Myocyte (in vitro differentiated cells): ENCODE results near the gene MACROH2A2. TPM values are rescaled to one million over a fixed set of nuclear protein-coding genes. Genes with fewer than 3 reads are reported as not detected.
A peak's percentile ranks its signal among the peaks of the same experiment; 100 is the strongest.
"Not testable (repeated sequence)": the region's sequence is repeated elsewhere in the genome, so short reads cannot be mapped to it uniquely, and the experiment has no call there.

Experiments
- DNase-seq: peaks from one replicate; pipeline ENCODE4 v3.0.0-alpha.2; 2012; ENCODE audit warnings: low read depth
- polyA plus RNA-seq: library from polyadenylated mRNA; unstranded; fragments of >200 nt; gene quantifications from one replicate; pipeline ENCODE4 v1.2.1, GENCODE V29; 2012; ENCODE audit warnings: missing spikeins
- total RNA-seq: library from RNA; depleted of rRNA; stranded (reverse); fragments of >200 nt; gene quantifications from 2 replicates; pipeline ENCODE4 v1.2.3, GENCODE V29; 2014

MACROH2A2 gene
- total RNA-seq: 10.5 and 11.2 TPM in 2 replicates
- polyA plus RNA-seq: 6.6 TPM

- DNase-seq: peak; percentile 69
Measured at GRCh38 chr10:70052462-70053217, at the start of gene MACROH2A2. Gene MACROH2A2, plus strand, starts transcription at chr10:70052846. Its CDS starts 22,813 bp downstream, at chr10:70075659.

DNA sequence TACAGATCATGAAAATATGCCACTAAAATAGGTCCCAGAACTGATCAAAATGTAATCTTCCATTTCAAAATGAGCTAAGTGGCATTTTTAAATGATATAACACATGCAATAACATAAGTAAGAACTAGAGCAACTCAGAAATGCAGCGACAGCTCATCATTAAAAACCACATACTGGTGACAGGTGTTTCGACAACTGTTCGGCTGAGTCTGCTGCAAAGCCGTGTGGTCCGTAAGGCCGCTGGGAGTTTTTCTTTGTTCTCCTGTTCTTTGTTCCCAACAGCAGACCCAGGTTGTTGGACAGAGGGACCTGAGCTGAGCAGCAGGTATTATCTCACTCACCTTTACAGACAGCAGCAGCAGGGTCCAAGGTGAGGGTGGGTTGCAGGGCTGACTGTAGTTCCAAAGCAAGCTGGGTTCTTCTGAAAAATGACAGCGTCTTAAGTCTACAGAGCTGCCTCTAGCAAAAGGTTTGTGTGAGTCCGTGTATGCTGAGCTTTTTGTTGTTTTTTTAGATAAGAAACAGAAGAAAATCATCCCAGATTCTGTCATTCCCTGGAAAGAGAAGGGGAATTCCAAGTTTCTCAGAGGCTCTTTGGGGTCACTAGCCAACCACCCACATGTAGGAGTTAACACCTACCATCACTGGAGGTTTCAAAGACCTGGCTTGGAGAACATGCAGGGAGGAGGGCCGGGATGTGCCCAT, 45.4 kb upstream of the MACROH2A2 start:
- peak; percentile 89 for DNase-seq

GRCh38 chr10:70031215-70031614, 21.4 kb upstream of the MACROH2A2 start:
- no peak for DNase-seq

- no peak for DNase-seq
Measured at GRCh38 chr10:70032667-70033289, 19.9 kb upstream of the MACROH2A2 start.

- peak; percentile 37 for DNase-seq
Measured at GRCh38 chr10:70034232-70034631, 18.4 kb upstream of the MACROH2A2 start.

DNA sequence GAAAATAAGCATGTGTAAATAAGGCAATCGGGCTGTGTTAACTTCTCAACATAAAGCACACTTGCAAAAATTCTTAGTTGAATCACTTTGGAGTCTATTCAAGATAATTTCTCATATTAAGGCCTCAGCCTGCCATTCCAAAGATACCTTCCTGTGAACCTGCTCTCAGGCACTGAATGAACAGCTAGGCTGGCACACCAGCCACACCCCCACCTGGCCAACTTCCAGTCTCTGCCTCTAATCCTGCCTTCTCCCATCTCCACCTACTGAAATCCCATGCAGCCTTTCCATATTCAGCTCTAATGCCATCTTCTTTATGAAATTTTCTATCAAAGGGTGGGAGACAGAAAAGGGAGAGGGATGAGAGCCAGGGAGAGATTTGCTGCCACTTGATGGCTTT, 17.1 kb upstream of the MACROH2A2 start:
- no peak for DNase-seq

GRCh38 chr10:70038923-70039322, 13.7 kb upstream of the MACROH2A2 start:
- no peak for DNase-seq

DNA sequence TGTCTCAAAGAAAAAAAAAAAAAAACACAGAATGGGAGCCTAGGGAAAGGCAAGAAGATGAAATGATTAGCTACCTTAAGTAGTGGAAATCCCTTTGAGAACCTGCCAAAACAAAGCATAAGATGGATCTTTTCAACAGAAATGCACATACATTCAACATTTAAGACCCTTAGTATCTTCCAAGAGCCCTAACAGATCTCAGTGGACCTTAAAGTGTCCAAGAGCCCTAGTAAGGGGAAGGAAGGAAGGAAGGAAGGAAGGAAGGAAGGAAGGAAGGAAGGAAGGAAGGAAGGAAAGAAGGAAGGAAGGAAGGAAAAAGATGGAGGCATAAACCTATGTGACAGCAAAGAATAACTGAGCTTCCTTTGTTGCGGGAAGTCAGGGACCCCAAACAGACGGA, 11.6 kb upstream of the MACROH2A2 start:
- no peak for DNase-seq

DNA sequence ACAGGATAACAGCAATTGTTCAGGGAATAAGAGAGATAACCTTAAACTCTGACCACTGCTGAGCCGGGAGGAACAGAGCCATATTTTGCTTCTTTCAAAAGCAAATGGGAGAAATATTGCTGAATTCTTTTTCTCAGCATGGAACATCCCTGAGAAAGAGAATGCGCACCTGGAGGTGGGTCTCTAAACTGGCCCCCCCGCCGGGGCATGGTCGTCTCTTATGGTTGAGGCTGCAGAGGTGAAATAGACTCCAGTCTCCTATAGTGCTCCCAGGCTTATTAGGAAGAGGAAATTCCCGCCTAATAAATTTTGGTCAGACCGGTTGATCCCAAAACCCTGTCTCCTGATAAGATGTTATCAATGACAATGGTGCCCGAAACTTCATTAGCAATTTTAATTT, 10.9 kb upstream of the MACROH2A2 start:
- DNase-seq: not testable (repeated sequence)

- DNase-seq: not testable (repeated sequence)
Measured at GRCh38 chr10:70047066-70047465, 5.6 kb upstream of the MACROH2A2 start.

DNA sequence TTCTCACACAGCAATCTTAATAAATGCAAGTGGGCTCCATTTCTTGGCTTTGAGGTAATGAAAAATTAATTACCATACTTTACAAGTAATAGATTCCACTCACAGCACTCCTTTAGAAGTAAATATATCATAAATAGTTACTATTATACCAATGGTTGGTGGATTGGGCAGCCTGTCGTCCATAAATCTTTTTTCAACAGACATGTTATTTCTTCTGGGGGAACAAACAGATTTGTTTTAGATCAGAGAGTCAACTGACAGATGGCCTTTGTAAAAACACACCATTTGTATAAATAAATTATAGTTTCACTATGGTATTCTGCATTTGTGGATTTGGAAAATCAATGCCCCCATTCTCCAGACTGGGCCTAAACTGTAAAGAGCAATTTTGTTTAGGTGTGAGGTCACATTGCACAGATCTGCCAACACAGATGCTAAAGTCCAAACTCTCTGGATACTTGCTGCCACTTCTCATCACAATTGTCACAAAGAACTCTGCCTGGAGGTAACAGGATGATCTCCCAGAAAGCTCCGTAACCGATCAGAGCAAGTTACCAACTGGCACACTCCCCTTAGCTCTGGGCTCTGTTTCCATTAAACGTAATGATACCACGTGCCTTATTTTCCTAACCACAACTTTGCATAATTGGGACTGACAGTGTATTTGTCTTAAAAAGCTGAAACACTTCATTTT, 4.5 kb upstream of the MACROH2A2 start:
- no peak for DNase-seq

DNA sequence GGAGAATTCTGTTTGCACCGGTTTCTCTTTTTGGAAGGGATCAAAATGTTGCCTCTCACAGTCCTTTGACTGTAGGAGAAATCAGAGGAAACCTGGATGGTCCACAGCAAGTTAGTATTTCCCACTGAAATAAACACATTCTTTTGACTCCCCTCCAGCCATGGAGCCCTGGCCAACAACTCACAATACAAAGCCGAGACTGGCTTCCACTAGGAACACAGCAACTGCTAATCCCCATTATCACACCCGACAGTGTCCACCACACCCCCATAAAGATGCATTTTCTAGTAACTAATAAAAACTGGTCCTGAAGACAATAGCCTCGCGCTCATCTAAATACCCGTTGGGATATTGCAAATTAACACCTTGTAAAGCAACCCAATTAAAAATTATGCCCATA, 798 bp upstream of the MACROH2A2 start:
- DNase-seq: no peak

DNA sequence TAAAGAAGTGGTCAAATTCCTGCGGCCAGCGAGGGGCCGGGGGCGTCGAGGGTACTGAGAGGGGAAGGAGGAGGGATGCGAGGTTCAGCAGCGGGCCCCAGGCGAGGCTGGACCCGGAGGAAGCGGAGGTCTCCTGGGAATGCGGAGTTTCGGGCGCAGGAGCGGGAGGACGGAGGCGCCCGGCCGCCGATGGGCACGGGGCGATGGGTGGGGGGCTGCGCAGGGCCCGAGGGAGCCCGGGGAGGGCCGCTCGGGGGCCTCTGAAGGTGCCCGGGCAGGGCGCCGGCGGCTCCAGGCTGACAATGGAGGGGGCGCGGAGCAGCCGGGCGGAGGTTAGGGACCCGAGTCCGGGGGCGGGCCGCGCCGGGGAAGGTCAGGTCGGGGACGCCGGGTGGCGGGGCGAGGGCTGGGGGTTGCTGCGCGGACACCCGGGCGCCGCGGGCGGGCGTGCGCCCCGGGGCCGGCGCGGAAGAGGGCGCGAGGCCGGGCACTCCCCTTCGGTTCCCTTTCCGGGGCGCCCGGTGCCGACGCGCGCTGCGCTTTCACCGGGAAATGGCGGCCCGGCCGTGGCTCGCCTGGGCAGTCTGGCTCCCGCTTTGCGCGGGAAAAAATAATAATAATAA, 683 bp downstream of the MACROH2A2 start:
- peak; percentile 21 for DNase-seq

DNA sequence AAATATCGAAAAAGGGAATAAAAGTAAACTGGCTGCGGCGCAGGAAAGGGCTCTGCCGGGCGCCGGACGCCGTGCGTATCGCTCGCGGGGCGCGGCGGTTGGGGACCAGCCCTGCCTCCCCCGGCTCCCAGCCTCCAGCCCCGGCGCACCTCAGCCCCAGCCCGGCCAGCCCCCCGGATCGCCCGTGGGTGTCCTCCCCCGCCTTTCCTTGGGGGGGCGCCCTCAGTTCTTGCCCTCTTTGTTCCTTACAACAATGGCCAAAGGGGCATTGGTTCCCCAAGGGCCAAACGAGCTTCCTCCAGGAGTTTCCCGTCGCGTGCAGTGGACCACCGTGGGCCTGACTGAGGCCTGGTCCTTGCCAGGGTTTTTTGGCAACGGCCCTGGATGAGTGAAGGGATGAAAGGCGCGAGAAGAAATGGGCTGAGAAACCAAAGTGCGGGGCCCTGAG, 1.2 kb downstream of the MACROH2A2 start:
- peak; percentile 32 for DNase-seq

DNA sequence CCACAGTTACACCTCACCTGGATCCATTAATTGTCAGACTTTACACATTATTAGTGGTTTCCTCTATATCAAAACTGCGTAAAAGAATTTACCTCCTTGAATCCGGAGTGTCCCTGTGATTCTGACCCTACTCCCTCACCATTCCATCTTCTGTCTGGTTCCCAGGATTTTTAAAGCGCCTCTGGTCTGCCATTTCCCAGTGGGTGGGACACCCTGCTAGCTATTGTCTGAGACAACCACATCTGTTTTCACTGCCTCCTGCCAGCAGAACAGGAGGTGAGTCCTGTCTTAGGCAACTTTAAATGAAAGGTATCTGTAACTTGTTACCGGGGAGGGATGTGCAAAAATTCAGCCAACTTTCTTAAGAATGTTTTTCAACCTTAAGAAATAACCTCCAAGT, 2.3 kb downstream of the MACROH2A2 start:
- no peak for DNase-seq

GRCh38 chr10:70055550-70055949, 2.9 kb downstream of the MACROH2A2 start:
- DNase-seq: no peak

DNA sequence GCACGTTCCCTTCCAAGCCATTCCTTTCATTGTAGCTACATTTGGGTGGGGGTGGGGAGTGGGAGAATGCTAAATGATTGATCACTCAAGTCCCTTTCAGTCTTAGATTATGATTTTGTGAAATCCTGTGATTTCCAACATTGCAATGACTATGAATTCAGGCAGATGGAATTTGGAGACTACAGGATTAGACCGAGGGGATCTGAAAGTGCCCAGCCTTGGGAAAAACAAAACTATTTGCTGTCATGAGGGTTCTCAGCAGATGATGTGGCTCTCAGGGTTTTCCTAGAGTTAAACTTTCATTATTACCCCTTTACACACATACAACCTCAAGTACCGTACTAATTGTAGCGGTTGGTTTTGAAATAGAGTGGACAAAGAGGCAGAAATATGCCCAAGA, 4.7 kb downstream of the MACROH2A2 start:
- no peak for DNase-seq

DNA sequence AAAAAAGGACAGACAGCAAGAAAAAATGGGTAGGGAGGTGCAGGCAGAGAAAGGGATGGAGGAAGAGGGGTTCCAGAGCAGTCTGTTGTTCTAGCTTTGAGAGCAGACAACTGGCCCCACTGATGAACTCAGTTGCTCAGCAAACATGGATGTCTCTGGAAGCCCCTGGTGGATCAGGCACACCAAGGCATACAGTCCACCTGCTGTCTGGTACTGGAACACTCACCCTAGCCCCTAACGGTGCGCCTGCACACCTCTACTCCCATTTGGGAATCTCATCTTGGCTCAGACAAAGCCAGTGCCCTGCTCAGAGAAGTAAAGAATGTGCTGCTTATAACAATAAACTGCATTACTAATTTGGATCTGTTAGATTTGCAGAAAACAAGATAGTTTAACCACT, 7.7 kb downstream of the MACROH2A2 start:
- DNase-seq: no peak

- DNase-seq: no peak
Measured at GRCh38 chr10:70063418-70064098, 10.9 kb downstream of the MACROH2A2 start.

- no peak for DNase-seq
Measured at GRCh38 chr10:70064486-70064885, 11.8 kb downstream of the MACROH2A2 start.
